H1 (cell line): ENCODE results near the gene ERP29. TPM values are rescaled to one million over a fixed set of nuclear protein-coding genes. Genes with fewer than 3 reads are reported as not detected.

Experiments used
- CTCF ChIA-PET: fragments of 300-600 bp; sonication (Branson Sonifier 250); formaldehyde crosslinking; loops from one replicate; lab custom pipeline; 2021; ENCODE audit not compliant: partially characterized antibody; lab: Charles Lee
- POLR2A ChIA-PET: fragments of 300-600 bp; sonication (Branson Sonifier 250); formaldehyde crosslinking; loops from one replicate; lab custom pipeline; 2021; ENCODE audit warnings: inconsistent platforms; ENCODE audit not compliant: partially characterized antibody; lab: Charles Lee
- DNase-seq, 2 experiments: peaks; one replicate each; pipeline versions ENCODE4 v3.0.0 to v3.0.0-alpha.2; 2010 to 2022; ENCODE audit warnings: low spot score in 2 of 2, low read depth in 1 of 2, mixed read lengths in 1 of 2
- FAIRE-seq: peaks from 2 replicates; lab custom pipeline; 2011; peaks lifted over from hg19 to GRCh38; lab: Jason Lieb, UNC
- H2AFZ ChIP-seq: 2 replicates; pipeline ENCODE4 v1.8.1; 2012; ENCODE audit warnings: low read length, inconsistent platforms
- H2AK5ac ChIP-seq: 2 replicates; pipeline ENCODE4 v1.6.1; 2013; ENCODE audit warnings: low read depth, low read length
- H2BK120ac ChIP-seq: replicated peaks from 2 replicates; pipeline ENCODE3; 2013; ENCODE audit warnings: low read depth, low read length, inconsistent platforms
- H2BK12ac ChIP-seq: 2 replicates; pipeline ENCODE4 v1.6.1; 2013; ENCODE audit warnings: low read depth, low read length
- H2BK15ac ChIP-seq: 2 replicates; pipeline ENCODE4 v1.6.1; 2013; ENCODE audit warnings: low read length
- H2BK20ac ChIP-seq: 2 replicates; pipeline ENCODE4 v1.6.1; 2013; ENCODE audit warnings: low read length
- H2BK5ac ChIP-seq: 2 replicates; pipeline ENCODE4 v1.6.1; 2013; ENCODE audit warnings: low read depth, low read length
- H3K14ac ChIP-seq: 2 replicates; pipeline ENCODE4 v1.6.1; 2013; ENCODE audit warnings: inconsistent platforms; ENCODE audit not compliant: insufficient read length
- H3K18ac ChIP-seq: 2 replicates; pipeline ENCODE4 v1.6.1; 2013; ENCODE audit warnings: low read length; ENCODE audit errors: extremely low read depth
- H3K23ac ChIP-seq: 2 replicates; pipeline ENCODE4 v1.6.1; 2013; ENCODE audit warnings: inconsistent platforms; ENCODE audit not compliant: insufficient read length
- H3K23me2 ChIP-seq: 2 replicates; pipeline ENCODE4 v1.6.1; 2013; ENCODE audit warnings: low read depth, low read length
- H3K27ac ChIP-seq: 2 replicates; pipeline ENCODE4 v1.6.1; 2011; ENCODE audit warnings: low read depth, low read length, inconsistent platforms
- H3K27me3 ChIP-seq, 4 experiments: replicated peaks in 1 of 4; 1 replicate in 1 of 4; 2 replicates in 3 of 4; pipeline versions ENCODE4 v1.6.1 to v1.8.1; 2011 to 2013; ENCODE audit warnings: low read length in 3 of 4, mild to moderate bottlenecking in 3 of 4, inconsistent platforms in 2 of 4, mixed read lengths in 2 of 4, moderate library complexity in 1 of 4; ENCODE audit not compliant: control insufficient read depth in 3 of 4, insufficient read depth in 3 of 4; ENCODE audit errors: extremely low read depth in 1 of 4
- H3K36me3 ChIP-seq, 4 experiments: 2 replicates each; pipeline versions ENCODE4 v1.6.1 to v1.8.1; 2011 to 2013; ENCODE audit warnings: mild to moderate bottlenecking in 4 of 4, low read length in 3 of 4, moderate library complexity in 2 of 4, control low read depth in 1 of 4, inconsistent platforms in 1 of 4; ENCODE audit not compliant: insufficient read depth in 4 of 4, control insufficient read depth in 2 of 4
- H3K4ac ChIP-seq: replicated peaks from 2 replicates; pipeline ENCODE3; 2013; ENCODE audit warnings: low read length, low read depth, mixed read lengths, inconsistent platforms; ENCODE audit not compliant: insufficient read length
- H3K4me1 ChIP-seq, 4 experiments: replicated peaks in 1 of 4; 1 replicate in 1 of 4; 2 replicates in 3 of 4; pipeline versions ENCODE4 v1.6.1 to v1.8.1; 2011 to 2013; ENCODE audit warnings: low read length in 3 of 4, inconsistent platforms in 2 of 4, mixed read lengths in 1 of 4; ENCODE audit not compliant: insufficient read depth in 4 of 4, control insufficient read depth in 3 of 4
- H3K4me2 ChIP-seq, 2 experiments: 2 replicates each; pipeline versions ENCODE4 v1.6.1 to v1.8.1; 2011 to 2013; ENCODE audit warnings: low read depth in 2 of 2, low read length in 2 of 2, control low read depth in 1 of 2, inconsistent platforms in 1 of 2, mild to moderate bottlenecking in 1 of 2; ENCODE audit not compliant: insufficient read depth in 1 of 2
- H3K4me3 ChIP-seq, 4 experiments: fragments of 200-600, 300-600 bp in 1 of 4; sonication (generic), shearing (Covaris generic), sonication (Bioruptor Twin) in 1 of 4; 2 replicates each; pipeline versions ENCODE4 v1.5.1 to v1.8.1; 2011 to 2016; ENCODE audit warnings: low read length in 4 of 4, low read depth in 3 of 4, control low read depth in 2 of 4, inconsistent platforms in 2 of 4, mild to moderate bottlenecking in 2 of 4, mixed read lengths in 1 of 4, moderate library complexity in 1 of 4; ENCODE audit not compliant: insufficient read depth in 2 of 4; ENCODE audit errors: extremely low read depth in 1 of 4
- H3K56ac ChIP-seq: replicated peaks from 2 replicates; pipeline ENCODE3; 2013; ENCODE audit warnings: low read depth, mild to moderate bottlenecking, mixed read lengths, low read length, inconsistent platforms; ENCODE audit not compliant: insufficient read length
- H3K79me1 ChIP-seq: 2 replicates; pipeline ENCODE4 v1.6.1; 2013; ENCODE audit warnings: low read depth, low read length, control low read depth
- H3K79me2 ChIP-seq, 2 experiments: 2 replicates each; pipeline versions ENCODE4 v1.6.1 to v1.8.1; 2012 to 2013; ENCODE audit warnings: low read length in 2 of 2, mild to moderate bottlenecking in 2 of 2, inconsistent platforms in 1 of 2; ENCODE audit not compliant: insufficient read depth in 2 of 2, control insufficient read depth in 1 of 2
- H3K9ac ChIP-seq, 4 experiments: replicated peaks in 1 of 4; 1 replicate in 1 of 4; 2 replicates in 3 of 4; pipeline versions ENCODE4 v1.6.1 to v1.8.1; 2011 to 2013; ENCODE audit warnings: low read depth in 3 of 4, low read length in 3 of 4, control low read depth in 2 of 4, mild to moderate bottlenecking in 2 of 4, moderate library complexity in 2 of 4, inconsistent platforms in 1 of 4; ENCODE audit errors: extremely low read depth in 1 of 4
- H3K9me3 ChIP-seq, 2 experiments: 2 replicates each; pipeline versions ENCODE4 v1.6.1 to v1.8.1; 2012 to 2013; ENCODE audit warnings: mild to moderate bottlenecking in 2 of 2, moderate library complexity in 2 of 2, control low read depth in 1 of 2, inconsistent platforms in 1 of 2, low read depth in 1 of 2, low read length in 1 of 2, mixed read lengths in 1 of 2; ENCODE audit not compliant: insufficient read depth in 2 of 2
- H4K20me1 ChIP-seq, 2 experiments: replicated peaks in 1 of 2; 2 replicates each; pipeline versions ENCODE3 to v1.8.1; 2011 to 2013; ENCODE audit warnings: inconsistent platforms in 2 of 2, low read length in 2 of 2, mild to moderate bottlenecking in 1 of 2; ENCODE audit not compliant: insufficient read depth in 2 of 2, control insufficient read depth in 1 of 2
- H4K5ac ChIP-seq: 2 replicates; pipeline ENCODE4 v1.6.1; 2013; ENCODE audit warnings: low read length, low read depth, mixed read lengths, inconsistent platforms; ENCODE audit not compliant: insufficient read length
- H4K8ac ChIP-seq: 2 replicates; pipeline ENCODE4 v1.8.0; 2013; ENCODE audit warnings: mild to moderate bottlenecking, moderate library complexity, low read length, inconsistent platforms; ENCODE audit not compliant: insufficient read depth; ENCODE audit errors: extremely low read depth
- H4K91ac ChIP-seq: replicated peaks from 2 replicates; pipeline ENCODE3; 2013; ENCODE audit warnings: low read length, mixed read lengths, inconsistent platforms; ENCODE audit not compliant: insufficient read length
- BACH1 ChIP-seq: IDR thresholded peaks from 2 replicates; pipeline ENCODE4 v1.6.1; 2012; ENCODE audit warnings: low read length, improper control_type of control experiment
- CEBPB ChIP-seq: IDR thresholded peaks from 2 replicates; pipeline ENCODE4 v1.6.1; 2012; ENCODE audit warnings: low read depth, low read length
- FOSL1 ChIP-seq: IDR thresholded peaks from 2 replicates; pipeline ENCODE4 v1.6.1; 2011; ENCODE audit warnings: mild to moderate bottlenecking, low read depth, low read length, moderate library complexity; ENCODE audit not compliant: insufficient read depth
- KDM4A ChIP-seq: IDR thresholded peaks from one replicate; pipeline ENCODE4 v1.7.1; 2012; ENCODE audit warnings: low read depth, mild to moderate bottlenecking, moderate library complexity, low read length, inconsistent platforms; ENCODE audit not compliant: severe bottlenecking
- NRF1 ChIP-seq: IDR thresholded peaks from 2 replicates; pipeline ENCODE4 v1.6.1; 2011; ENCODE audit warnings: mild to moderate bottlenecking, low read depth, low read length, improper control_type of control experiment
- POU5F1 ChIP-seq: IDR thresholded peaks from 2 replicates; pipeline ENCODE4 v1.6.1; 2011; ENCODE audit warnings: low read depth, mild to moderate bottlenecking, low read length, moderate library complexity
- RBBP5 ChIP-seq: IDR thresholded peaks from 2 replicates; pipeline ENCODE4 v1.7.1; 2012; ENCODE audit warnings: low read depth, mild to moderate bottlenecking, inconsistent platforms, low read length, moderate library complexity, borderline replicate concordance
- SIRT6 ChIP-seq: IDR thresholded peaks from one replicate; pipeline ENCODE4 v1.7.1; 2012; ENCODE audit warnings: low read length, inconsistent platforms
- TAF1 ChIP-seq: IDR thresholded peaks from 2 replicates; pipeline ENCODE4 v1.6.1; 2011; ENCODE audit warnings: mild to moderate bottlenecking, low read depth, low read length
- TAF7 ChIP-seq: optimal IDR thresholded peaks from 2 replicates; pipeline ENCODE3; 2011; ENCODE audit warnings: low read depth, mild to moderate bottlenecking, inconsistent platforms, low read length, moderate library complexity, borderline replicate concordance
- WGBS, 2 experiments: shearing (Covaris generic) in 1 of 2; methylation state at CpG; one replicate each; pipeline versions ENCODE4 v1.1.6 to v1.1.7; 2013 to 2015; ENCODE audit warnings: low lambda C conversion rate in 2 of 2, mixed read lengths in 2 of 2, inconsistent platforms in 1 of 2, low coverage in 1 of 2, missing lambda C conversion rate in 1 of 2; ENCODE audit not compliant: insufficient replicate concordance in 2 of 2, insufficient coverage in 1 of 2, insufficient read length in 1 of 2; ENCODE audit errors: extremely low coverage in 1 of 2, missing lambda C conversion rate in 1 of 2; 5-methylcytosine and 5-hydroxymethylcytosine counted together
- polyA plus RNA-seq, 7 experiments: library from polyadenylated mRNA; depleted of rRNA in 3 of 7; stranded (reverse) in 5 of 7; unstranded in 2 of 7; fragments of >200 nt in 5 of 7; fragments of 200-250 nt in 2 of 7; gene quantifications; 1 replicate in 5 of 7; 2 replicates in 1 of 7; 4 replicates in 1 of 7; pipeline versions ENCODE4 v1.2.1 to v1.2.3, GENCODE V29; 2011 to 2013; ENCODE audit warnings: missing spikeins in 2 of 7, mixed read lengths in 2 of 7
- total RNA-seq: library from RNA; stranded (reverse); fragmentation: NEBNext Ultra II Directional; extraction: Animal tissue kit (Norgen Biotek cat#: 25700); gene quantifications from 2 replicates; pipeline ENCODE4 v1.2.1, GENCODE V29; 2021
- TF ChIP-seq, protein P1 (sequence below): IDR thresholded peaks from 2 replicates; pipeline ENCODE4 v1.6.1; 2012; ENCODE audit warnings: inconsistent platforms
- TF ChIP-seq, protein P2 (sequence below): IDR thresholded peaks from 2 replicates; pipeline ENCODE4 v1.6.1; 2011; ENCODE audit warnings: low read depth, mild to moderate bottlenecking, low read length; ENCODE audit not compliant: insufficient read depth

The ERP29 gene
- total and polyA plus RNA-seq, 2 of the 8 experiments (the other 6 are each of a cell fraction or from before 2014, with no cell fraction given): 88.7 to 171 TPM

DNA sequence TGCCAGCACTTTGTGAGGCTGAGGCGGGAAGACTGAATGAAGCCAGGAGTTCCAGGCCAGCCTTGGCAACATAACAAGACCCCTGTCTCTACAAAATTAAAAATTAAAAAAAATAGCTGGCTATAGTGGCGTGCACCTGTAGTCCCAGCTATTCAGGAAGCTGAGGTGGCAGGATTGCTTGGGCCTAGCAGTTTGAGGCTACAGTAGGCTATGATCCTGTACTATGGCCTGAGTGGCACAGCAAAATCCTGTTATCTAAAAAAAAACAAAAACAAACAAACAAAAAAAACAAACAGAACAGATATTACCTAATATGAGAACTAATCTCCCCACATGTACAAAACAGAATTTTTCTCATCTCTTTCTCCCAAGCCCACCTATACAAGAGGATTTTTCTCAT, 15.9 kb upstream of the ERP29 start:
- H3K36me3 ChIP-seq: no peaks in the 10 kb centered on the region
- CTCF ChIA-PET: interaction anchor here (1.1 kb wide), 1 partner anchor 12 kb away, joined by 3 read pairs; no protein-coding TSS in a partner anchor
- no peak overlapping the region for H3K18ac ChIP-seq
- no peak overlapping the region for H2BK120ac ChIP-seq
- no peak overlapping the region for H3K23ac ChIP-seq
- H3K4me1 ChIP-seq: no peaks in the 10 kb centered on the region
- H4K5ac ChIP-seq: no peak overlapping the region
- H4K20me1 ChIP-seq: no peaks in the 10 kb centered on the region
- no peak overlapping the region for H2AFZ ChIP-seq
- no peaks in the 10 kb centered on the region for H3K79me1 ChIP-seq
- H3K9ac ChIP-seq: no peak overlapping the region
- H3K27ac ChIP-seq: no peak overlapping the region
- no peaks in the 10 kb centered on the region for H3K79me2 ChIP-seq
- no peaks in the 10 kb centered on the region for H3K9me3 ChIP-seq
- H3K56ac ChIP-seq: no peak overlapping the region
- POLR2A ChIA-PET: interaction anchor here (4.7 kb wide), 1 partner anchor 16 kb away, joined by 32 read pairs; the partner anchor contains the start of genes ERP29 and TMEM116
- DNase-seq: no peak
- no peak overlapping the region for H2BK20ac ChIP-seq
- H3K4me3 ChIP-seq: no peak overlapping the region
- no peak for FAIRE-seq
- WGBS, 2 experiments: 95% methylated on average over 2 of the region's 2 CpGs; no CpG with 5 or more reads in 1 of the 2 experiments
- no peak overlapping the region for H4K91ac ChIP-seq
- no peak overlapping the region for H2AK5ac ChIP-seq
- no peak overlapping the region for H2BK15ac ChIP-seq
- no peak overlapping the region for H3K14ac ChIP-seq
- H3K23me2 ChIP-seq: no peaks in the 10 kb centered on the region
- H3K4ac ChIP-seq: no peak overlapping the region
- no peak overlapping the region for H2BK5ac ChIP-seq
- no peak overlapping the region for H4K8ac ChIP-seq
- no peak for TF ChIP-seq TAF1
- no peak for TF ChIP-seq NRF1
- TF ChIP-seq SIRT6: no peak
- no peak for TF ChIP-seq KDM4A
- TF ChIP-seq POU5F1: no peak
- TF ChIP-seq, protein P1, sequence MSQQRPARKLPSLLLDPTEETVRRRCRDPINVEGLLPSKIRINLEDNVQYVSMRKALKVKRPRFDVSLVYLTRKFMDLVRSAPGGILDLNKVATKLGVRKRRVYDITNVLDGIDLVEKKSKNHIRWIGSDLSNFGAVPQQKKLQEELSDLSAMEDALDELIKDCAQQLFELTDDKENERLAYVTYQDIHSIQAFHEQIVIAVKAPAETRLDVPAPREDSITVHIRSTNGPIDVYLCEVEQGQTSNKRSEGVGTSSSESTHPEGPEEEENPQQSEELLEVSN: no peak
- TF ChIP-seq FOSL1: no peak
- TF ChIP-seq, protein P2, sequence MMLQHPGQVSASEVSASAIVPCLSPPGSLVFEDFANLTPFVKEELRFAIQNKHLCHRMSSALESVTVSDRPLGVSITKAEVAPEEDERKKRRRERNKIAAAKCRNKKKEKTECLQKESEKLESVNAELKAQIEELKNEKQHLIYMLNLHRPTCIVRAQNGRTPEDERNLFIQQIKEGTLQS: no peak
- TF ChIP-seq TAF7: no peak
- no peak for TF ChIP-seq CEBPB
- no peak for TF ChIP-seq RBBP5
- TF ChIP-seq BACH1: no peak
- no peak overlapping the region for H3K4me2 ChIP-seq
- H2BK12ac ChIP-seq: no peak overlapping the region
- H3K27me3 ChIP-seq: no peaks in the 10 kb centered on the region
